OCI-LY1 (cell line): ENCODE measurements around the gene AKR7A2.

Experiments used
- EZH2 ChIP-seq: fragments of 200-600 bp; sonication (generic), shearing (Covaris generic); IDR thresholded peaks from 2 replicates; pipeline ENCODE4 v1.8.0; 2017; ENCODE audit warnings: borderline replicate concordance, mixed run types, mild to moderate bottlenecking, antibody characterized with exemption, low read length, moderate library complexity, mixed read lengths
- TF ChIP-seq, protein P1 (sequence below): fragments of 200-600 bp; sonication (generic), shearing (Covaris generic); IDR thresholded peaks from 2 replicates; pipeline ENCODE4 v1.5.1; 2017; ENCODE audit warnings: mild to moderate bottlenecking, antibody characterized with exemption, low read length, moderate library complexity, mixed read lengths

DNA sequence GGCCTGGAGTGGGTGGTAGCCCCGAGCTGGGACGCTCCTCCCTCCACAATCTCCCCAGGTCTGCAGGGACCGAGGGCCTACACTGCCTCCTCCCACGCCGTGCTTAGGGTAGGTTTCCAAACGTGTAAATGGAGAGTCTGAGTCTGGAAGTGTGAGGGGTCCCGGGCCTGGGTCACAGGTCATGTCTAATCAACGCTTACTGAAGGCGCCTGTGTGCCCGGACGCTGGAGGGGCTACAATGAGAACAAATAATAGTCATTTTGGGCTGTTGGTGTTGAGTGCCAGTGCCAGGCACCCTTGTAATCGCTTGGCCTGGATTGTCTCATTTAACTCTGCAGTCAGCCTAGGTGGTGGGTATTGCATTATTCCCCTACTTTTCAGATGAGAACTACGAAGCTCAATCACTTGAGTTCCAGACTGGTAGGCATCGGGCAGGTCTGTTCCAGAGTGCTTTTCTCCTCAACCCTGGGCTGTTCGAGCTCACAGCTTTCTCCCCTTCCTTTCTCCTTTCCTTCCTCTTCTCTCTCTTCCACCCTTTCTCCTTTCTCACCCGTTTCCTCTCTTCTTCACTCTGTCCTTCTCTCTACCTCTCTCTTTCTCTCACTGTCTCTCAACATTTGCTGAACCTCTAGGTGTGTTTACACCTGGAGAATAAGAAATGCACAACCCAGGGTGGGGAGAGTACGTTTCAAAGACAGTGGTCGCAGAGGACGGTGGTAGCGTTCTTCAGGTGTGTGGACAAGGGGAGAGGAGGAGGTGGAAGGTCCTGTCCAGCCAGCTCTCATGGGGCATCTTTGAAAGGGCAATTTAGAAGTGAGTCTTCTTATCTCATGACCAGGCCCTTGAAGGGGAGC is 1.1 kb upstream of the AKR7A2 start:
- TF ChIP-seq, protein P1, sequence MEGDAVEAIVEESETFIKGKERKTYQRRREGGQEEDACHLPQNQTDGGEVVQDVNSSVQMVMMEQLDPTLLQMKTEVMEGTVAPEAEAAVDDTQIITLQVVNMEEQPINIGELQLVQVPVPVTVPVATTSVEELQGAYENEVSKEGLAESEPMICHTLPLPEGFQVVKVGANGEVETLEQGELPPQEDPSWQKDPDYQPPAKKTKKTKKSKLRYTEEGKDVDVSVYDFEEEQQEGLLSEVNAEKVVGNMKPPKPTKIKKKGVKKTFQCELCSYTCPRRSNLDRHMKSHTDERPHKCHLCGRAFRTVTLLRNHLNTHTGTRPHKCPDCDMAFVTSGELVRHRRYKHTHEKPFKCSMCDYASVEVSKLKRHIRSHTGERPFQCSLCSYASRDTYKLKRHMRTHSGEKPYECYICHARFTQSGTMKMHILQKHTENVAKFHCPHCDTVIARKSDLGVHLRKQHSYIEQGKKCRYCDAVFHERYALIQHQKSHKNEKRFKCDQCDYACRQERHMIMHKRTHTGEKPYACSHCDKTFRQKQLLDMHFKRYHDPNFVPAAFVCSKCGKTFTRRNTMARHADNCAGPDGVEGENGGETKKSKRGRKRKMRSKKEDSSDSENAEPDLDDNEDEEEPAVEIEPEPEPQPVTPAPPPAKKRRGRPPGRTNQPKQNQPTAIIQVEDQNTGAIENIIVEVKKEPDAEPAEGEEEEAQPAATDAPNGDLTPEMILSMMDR: no peak
- no peak for TF ChIP-seq EZH2
